ENCODE results near the gene GRIA4.

GRIA4 gene

GRCh38 chr11:105610871-105611571 lies 1.1 kb downstream of the GRIA4 start:
- peak overlapping the region; percentile 55 for H3K4me3 ChIP-seq (ENCODE audit: low read depth, low read length)
- TF ChIP-seq, protein P1, sequence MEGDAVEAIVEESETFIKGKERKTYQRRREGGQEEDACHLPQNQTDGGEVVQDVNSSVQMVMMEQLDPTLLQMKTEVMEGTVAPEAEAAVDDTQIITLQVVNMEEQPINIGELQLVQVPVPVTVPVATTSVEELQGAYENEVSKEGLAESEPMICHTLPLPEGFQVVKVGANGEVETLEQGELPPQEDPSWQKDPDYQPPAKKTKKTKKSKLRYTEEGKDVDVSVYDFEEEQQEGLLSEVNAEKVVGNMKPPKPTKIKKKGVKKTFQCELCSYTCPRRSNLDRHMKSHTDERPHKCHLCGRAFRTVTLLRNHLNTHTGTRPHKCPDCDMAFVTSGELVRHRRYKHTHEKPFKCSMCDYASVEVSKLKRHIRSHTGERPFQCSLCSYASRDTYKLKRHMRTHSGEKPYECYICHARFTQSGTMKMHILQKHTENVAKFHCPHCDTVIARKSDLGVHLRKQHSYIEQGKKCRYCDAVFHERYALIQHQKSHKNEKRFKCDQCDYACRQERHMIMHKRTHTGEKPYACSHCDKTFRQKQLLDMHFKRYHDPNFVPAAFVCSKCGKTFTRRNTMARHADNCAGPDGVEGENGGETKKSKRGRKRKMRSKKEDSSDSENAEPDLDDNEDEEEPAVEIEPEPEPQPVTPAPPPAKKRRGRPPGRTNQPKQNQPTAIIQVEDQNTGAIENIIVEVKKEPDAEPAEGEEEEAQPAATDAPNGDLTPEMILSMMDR (IDR thresholded peaks at IDR 0.05; ENCODE audit: low read depth, low read length, missing control alignments) = no peak
- in situ Hi-C loops (cut with HindIII; ENCODE audit: low sequenced_read_pairs) = no loop called here
- no peak for DNase-seq (ENCODE audit: low read depth)

DNA sequence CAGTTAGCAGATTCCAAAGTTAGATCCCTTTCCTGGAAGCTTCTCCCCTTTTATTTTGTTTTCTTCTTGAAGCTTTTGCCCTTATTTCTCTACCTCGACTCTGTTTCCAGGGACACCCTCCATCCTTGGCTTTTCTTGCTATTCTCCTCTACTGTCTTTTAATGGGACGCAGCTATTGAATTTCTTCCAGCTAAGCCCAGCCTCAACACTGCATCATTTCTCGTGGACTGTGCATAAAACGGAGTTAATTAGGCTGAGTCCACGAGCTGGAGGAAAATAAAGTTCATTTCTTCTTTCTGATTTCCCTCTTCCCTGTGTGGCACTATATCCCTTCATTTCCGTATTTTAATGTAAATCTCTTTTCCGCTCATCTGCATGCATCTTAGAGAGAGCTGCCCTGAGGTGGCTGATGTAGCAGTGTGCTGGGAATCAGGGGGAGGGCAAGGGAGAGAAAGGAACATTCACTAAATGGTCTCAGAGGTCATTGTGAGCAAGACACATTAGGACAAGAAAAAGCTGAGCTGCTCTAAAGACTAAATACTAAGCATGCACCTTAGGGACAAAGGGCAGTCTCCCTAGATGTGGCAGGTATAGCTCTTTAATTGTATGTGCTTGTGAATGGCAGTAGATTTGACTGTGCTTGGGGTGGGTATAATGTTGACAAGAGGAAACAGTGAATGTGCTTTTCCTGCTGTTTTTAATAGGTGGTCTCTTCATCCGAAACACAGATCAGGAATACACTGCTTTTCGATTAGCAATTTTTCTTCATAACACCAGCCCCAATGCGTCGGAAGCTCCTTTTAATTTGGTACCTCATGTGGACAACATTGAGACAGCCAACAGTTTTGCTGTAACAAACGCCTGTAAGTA lies 1.9 kb downstream of the GRIA4 start:
- H3K4me3 ChIP-seq (ENCODE audit: low read depth, low read length) = peak overlapping the region; percentile 55
- no peak for DNase-seq (ENCODE audit: low read depth)
- TF ChIP-seq, protein P1 (IDR thresholded peaks at IDR 0.05; ENCODE audit: low read depth, low read length, missing control alignments) = no peak
- in situ Hi-C loops (cut with HindIII; ENCODE audit: low sequenced_read_pairs) = no loop called here

GRCh38 chr11:105612771-105613170 lies 2.9 kb downstream of the GRIA4 start:
- TF ChIP-seq, protein P1 (IDR thresholded peaks at IDR 0.05; ENCODE audit: low read depth, low read length, missing control alignments) = no peak
- DNase-seq (ENCODE audit: low read depth) = no peak
- no peak overlapping the region for H3K4me3 ChIP-seq (ENCODE audit: low read depth, low read length)
- in situ Hi-C loops (cut with HindIII; ENCODE audit: low sequenced_read_pairs) = no loop called here

GRCh38 chr11:105613183-105613582 lies 3.3 kb downstream of the GRIA4 start:
- TF ChIP-seq, protein P1 (IDR thresholded peaks at IDR 0.05; ENCODE audit: low read depth, low read length, missing control alignments) = no peak
- no peak overlapping the region for H3K4me3 ChIP-seq (ENCODE audit: low read depth, low read length)
- in situ Hi-C loops (cut with HindIII; ENCODE audit: low sequenced_read_pairs) = no loop called here
- no peak for DNase-seq (ENCODE audit: low read depth)

- TF ChIP-seq, protein P1 (IDR thresholded peaks at IDR 0.05; ENCODE audit: low read depth, low read length, missing control alignments) = no peak
Observed at GRCh38 chr11:105618343-105618955, 8.6 kb downstream of the GRIA4 start.

GRCh38 chr11:105619556-105619955 lies 9.7 kb downstream of the GRIA4 start:
- no peak for DNase-seq (ENCODE audit: low read depth)
- TF ChIP-seq, protein P1 (IDR thresholded peaks at IDR 0.05; ENCODE audit: low read depth, low read length, missing control alignments) = no peak
- in situ Hi-C loops (cut with HindIII; ENCODE audit: low sequenced_read_pairs) = no loop called here

More at GRCh38 chr11:105618343-105618955, 8.6 kb downstream of the GRIA4 start:
- in situ Hi-C loops (cut with HindIII; ENCODE audit: low sequenced_read_pairs) = no loop called here
- no peak for DNase-seq (ENCODE audit: low read depth)
- H3K4me3 ChIP-seq (ENCODE audit: low read depth, low read length) = no peak overlapping the region

More at GRCh38 chr11:105619556-105619955, 9.7 kb downstream of the GRIA4 start:
- H3K4me3 ChIP-seq (ENCODE audit: low read depth, low read length) = no peak overlapping the region
